IMR-90 (cell line): Measurements from ENCODE around the gene RUFY1. TPM values are rescaled to one million over a fixed set of nuclear protein-coding genes. Genes with fewer than 3 reads are reported as not detected.
A peak's percentile ranks its signal among the peaks of the same experiment; 100 is the strongest.

Source experiments
- ATAC-seq: fragments of 200-7000 bp; cut with Tn5 transposase; 2 replicates; pipeline ENCODE4 v1.9.1; 2020; ENCODE audit warnings: low read depth, mild to moderate bottlenecking, moderate library complexity
- BruUV-seq: library from RNA; stranded (reverse); fragments of 400-500 nt; replicated peaks from 2 replicates; lab custom pipeline; 2021; lab: Mats Ljungman, UMichigan
- CTCF ChIA-PET: fragments of 300-600 bp; formaldehyde crosslinking; extraction: SDS; loops from one replicate; lab custom pipeline; 2021; ENCODE audit warnings: antibody characterized with exemption; lab: Yijun Ruan, JAX
- POLR2A ChIA-PET: fragments of 300-600 bp; sonication (Branson Sonifier 250); formaldehyde crosslinking; loops from one replicate; lab custom pipeline; 2022; ENCODE audit warnings: antibody characterized with exemption; ENCODE audit not compliant: unreplicated experiment; lab: Charles Lee
- DNase-seq: peaks from one replicate; pipeline ENCODE4 v3.0.0; 2013
- H2AFZ ChIP-seq: replicated peaks from 2 replicates; pipeline ENCODE3; 2013; ENCODE audit warnings: low read length, mild to moderate bottlenecking; ENCODE audit not compliant: poor library complexity
- H2AK5ac ChIP-seq: 2 replicates; pipeline ENCODE4 v1.6.1; 2013; ENCODE audit warnings: low read depth, low read length, inconsistent platforms
- H2AK9ac ChIP-seq: replicated peaks from 2 replicates; pipeline ENCODE3; 2013; ENCODE audit warnings: mild to moderate bottlenecking, low read depth, low read length, moderate library complexity; ENCODE audit not compliant: poor library complexity
- H2BK120ac ChIP-seq: 2 replicates; pipeline ENCODE4 v1.6.1; 2013; ENCODE audit warnings: low read depth, low read length, inconsistent platforms
- H2BK15ac ChIP-seq: 3 replicates; pipeline ENCODE4 v1.6.1; 2013; ENCODE audit warnings: low read depth, low read length, inconsistent platforms
- H2BK20ac ChIP-seq: 2 replicates; pipeline ENCODE4 v1.6.1; 2013; ENCODE audit warnings: low read depth, mild to moderate bottlenecking, inconsistent platforms, low read length, moderate library complexity
- H2BK5ac ChIP-seq: 2 replicates; pipeline ENCODE4 v1.6.1; 2013; ENCODE audit warnings: mild to moderate bottlenecking, low read depth, low read length, inconsistent platforms; ENCODE audit not compliant: poor library complexity, severe bottlenecking
- H3K14ac ChIP-seq: replicated peaks from 2 replicates; pipeline ENCODE4 v1.6.1; 2013; ENCODE audit warnings: low read depth, low read length, inconsistent platforms
- H3K18ac ChIP-seq: 2 replicates; pipeline ENCODE4 v1.6.1; 2013; ENCODE audit warnings: low read depth, low read length, control low read depth
- H3K23ac ChIP-seq: 2 replicates; pipeline ENCODE4 v1.6.1; 2013; ENCODE audit warnings: low read depth, low read length, inconsistent platforms
- H3K27ac ChIP-seq: 2 replicates; pipeline ENCODE4 v1.5.1; 2013; ENCODE audit warnings: mild to moderate bottlenecking, control low read depth, low read length; ENCODE audit not compliant: insufficient read depth
- H3K27me3 ChIP-seq: 2 replicates; pipeline ENCODE4 v1.6.1; 2013; ENCODE audit warnings: low read length; ENCODE audit not compliant: control insufficient read depth, insufficient read depth
- H3K36me3 ChIP-seq: 2 replicates; pipeline ENCODE4 v1.6.1; 2013; ENCODE audit warnings: low read length, mixed read lengths; ENCODE audit not compliant: control insufficient read depth, insufficient read depth
- H3K4ac ChIP-seq: 2 replicates; pipeline ENCODE4 v1.6.1; 2013; ENCODE audit warnings: low read depth, low read length, inconsistent platforms
- H3K4me1 ChIP-seq: 2 replicates; pipeline ENCODE4 v1.6.1; 2013; ENCODE audit warnings: low read length, mixed read lengths; ENCODE audit not compliant: control insufficient read depth, insufficient read depth
- H3K4me2 ChIP-seq: 2 replicates; pipeline ENCODE4 v1.6.1; 2013; ENCODE audit warnings: low read depth, mild to moderate bottlenecking, control low read depth, low read length, moderate library complexity
- H3K4me3 ChIP-seq: 2 replicates; pipeline ENCODE4 v1.5.1; 2013; ENCODE audit warnings: low read depth, mild to moderate bottlenecking, control low read depth, low read length, moderate library complexity; ENCODE audit not compliant: insufficient read depth
- H3K56ac ChIP-seq: 2 replicates; pipeline ENCODE4 v1.6.1; 2013; ENCODE audit warnings: low read length, inconsistent platforms; ENCODE audit not compliant: insufficient read depth; ENCODE audit errors: extremely low read depth
- H3K79me1 ChIP-seq, 2 experiments: 2 replicates each; pipeline ENCODE4 v1.6.1; 2013; ENCODE audit warnings: low read length in 2 of 2, inconsistent platforms in 1 of 2, low read depth in 1 of 2
- H3K9ac ChIP-seq: 2 replicates; pipeline ENCODE4 v1.6.1; 2013; ENCODE audit warnings: low read depth, low read length, control low read depth
- H3K9me1 ChIP-seq: 2 replicates; pipeline ENCODE4 v1.6.1; 2013; ENCODE audit warnings: low read length, inconsistent platforms; ENCODE audit not compliant: insufficient read depth
- H3K9me3 ChIP-seq: 2 replicates; pipeline ENCODE4 v1.6.1; 2013; ENCODE audit warnings: low read length; ENCODE audit not compliant: control insufficient read depth, insufficient read depth
- H4K20me1 ChIP-seq: 2 replicates; pipeline ENCODE4 v1.6.1; 2013; ENCODE audit warnings: low read length, inconsistent platforms; ENCODE audit not compliant: insufficient read depth
- H4K5ac ChIP-seq: 2 replicates; pipeline ENCODE4 v1.6.1; 2013; ENCODE audit warnings: mild to moderate bottlenecking, low read depth, low read length, control low read depth
- H4K8ac ChIP-seq, 2 experiments: 2 replicates each; pipeline ENCODE4 v1.6.1; 2013; ENCODE audit warnings: low read depth in 2 of 2, low read length in 2 of 2, control low read depth in 1 of 2, inconsistent platforms in 1 of 2
- H4K91ac ChIP-seq: 2 replicates; pipeline ENCODE4 v1.6.1; 2013; ENCODE audit warnings: low read depth, low read length, inconsistent platforms; ENCODE audit not compliant: insufficient read depth
- BHLHE40 ChIP-seq: fragments of 150-350 bp; IDR thresholded peaks from 2 replicates; pipeline ENCODE4 v1.6.1; 2016; ENCODE audit warnings: mild to moderate bottlenecking, low read depth, low read length
- CHD1 ChIP-seq: IDR thresholded peaks from 2 replicates; pipeline ENCODE4 v1.6.1; 2012; ENCODE audit warnings: low read depth, low read length, improper control_type of control experiment
- FOS ChIP-seq: fragments of 150-350 bp; IDR thresholded peaks from 2 replicates; pipeline ENCODE4 v1.6.1; 2016; ENCODE audit warnings: low read depth, low read length
- MAFK ChIP-seq: IDR thresholded peaks from 2 replicates; pipeline ENCODE4 v1.6.1; 2012; ENCODE audit warnings: low read depth, low read length, improper control_type of control experiment
- MAZ ChIP-seq: IDR thresholded peaks from 2 replicates; pipeline ENCODE4 v1.6.1; 2012; ENCODE audit warnings: low read depth, mild to moderate bottlenecking, low read length, improper control_type of control experiment, moderate library complexity, borderline replicate concordance
- MXI1 ChIP-seq: IDR thresholded peaks from 2 replicates; pipeline ENCODE4 v1.6.1; 2012; ENCODE audit warnings: low read depth, mild to moderate bottlenecking, low read length, moderate library complexity, borderline replicate concordance
- POLR2A ChIP-seq: IDR thresholded peaks from 2 replicates; pipeline ENCODE4 v1.6.1; 2012; ENCODE audit warnings: mild to moderate bottlenecking, low read depth, low read length
- RAD21 ChIP-seq: IDR thresholded peaks from 2 replicates; pipeline ENCODE4 v1.6.1; 2012; ENCODE audit warnings: low read length, improper control_type of control experiment
- RCOR1 ChIP-seq: IDR thresholded peaks from 2 replicates; pipeline ENCODE4 v1.6.1; 2012; ENCODE audit warnings: mild to moderate bottlenecking, low read length, improper control_type of control experiment; ENCODE audit not compliant: insufficient replicate concordance
- RFX5 ChIP-seq: IDR thresholded peaks from 2 replicates; pipeline ENCODE4 v1.8.0; 2012; ENCODE audit warnings: low read depth, mild to moderate bottlenecking, low read length, moderate library complexity
- WGBS, 2 experiments: methylation state at CpG; one replicate each; pipeline versions ENCODE4 v1.1.5 to v1.1.7; 2013; ENCODE audit warnings: missing lambda C conversion rate in 2 of 2; ENCODE audit not compliant: insufficient read length in 1 of 2; ENCODE audit errors: extremely low coverage in 2 of 2; 5-methylcytosine and 5-hydroxymethylcytosine counted together
- dilution Hi-C: fragments of 300-500 bp; cut with HindIII; formaldehyde crosslinking; loops from one replicate; pipeline ENCODE4 v1.14.3; 2018; ENCODE audit warnings: low sequenced_read_pairs; ENCODE audit not compliant: unreplicated experiment
- in situ Hi-C: fragments of 300-500 bp; cut with MboI; formaldehyde crosslinking; loops from 3 replicates; pipeline ENCODE4 v1.14.3; 2019; ENCODE audit warnings: low sequenced_read_pairs, inconsistent platforms, mixed read lengths
- intact Hi-C: fragments of 100-400 bp; cut with micrococcal nuclease; formaldehyde crosslinking; loops from 2 replicates; pipeline ENCODE4 v1.10.0; 2022
- polyA plus RNA-seq, 3 experiments: library from polyadenylated mRNA; depleted of rRNA; stranded (reverse); fragments of >200 nt; gene quantifications; 2 replicates each; pipeline ENCODE4 v1.2.3, GENCODE V29; 2012; ENCODE audit warnings: low replicate concordance in 1 of 3
- total RNA-seq: library from RNA; depleted of rRNA; stranded (reverse); fragments of >200 nt; gene quantifications from 2 replicates; pipeline ENCODE4 v1.2.3, GENCODE V29; 2012
- TF ChIP-seq, protein P1 (sequence below): fragments of 150-350 bp; IDR thresholded peaks from 2 replicates; pipeline ENCODE4 v1.6.1; 2016; ENCODE audit warnings: low read depth, mild to moderate bottlenecking, low read length, moderate library complexity, borderline replicate concordance
- TF ChIP-seq, protein P2 (sequence below): fragments of 150-350 bp; IDR thresholded peaks from 2 replicates; pipeline ENCODE4 v1.6.1; 2017; ENCODE audit warnings: mild to moderate bottlenecking, antibody characterized with exemption, low read length, low read depth
- TF ChIP-seq, protein P3 (sequence below): conservative IDR thresholded peaks from 2 replicates; pipeline ENCODE4 v1.5.1; 2012; ENCODE audit warnings: mild to moderate bottlenecking, low read depth, low read length, improper control_type of control experiment

Gene RUFY1
- total and polyA plus RNA-seq, 2 of the 4 experiments (the other 2 are of a cell fraction): 19.5 to 21.8 TPM

DNA sequence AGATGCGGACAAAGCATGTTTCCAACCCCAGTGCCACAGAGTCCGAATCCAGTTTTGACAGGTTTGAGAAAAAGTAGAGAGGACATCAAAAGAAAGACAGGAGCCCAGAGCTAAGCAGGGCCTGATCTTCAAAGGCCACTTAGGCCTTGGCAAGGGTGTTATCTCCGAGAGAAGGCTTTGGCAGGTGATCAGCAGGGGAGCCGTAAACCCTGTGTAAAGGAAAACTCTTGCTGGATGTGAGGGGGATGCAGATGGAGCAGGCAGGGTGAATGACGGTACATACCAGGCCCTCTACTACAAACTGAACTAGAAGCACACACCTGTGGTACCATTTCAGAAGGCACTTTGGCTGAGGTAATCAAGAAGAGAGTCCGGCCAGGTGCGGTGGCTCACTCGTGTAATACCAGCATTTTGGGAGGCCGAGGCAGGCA, 74.5 kb downstream of the RUFY1 start:
- no peak overlapping the region for H2BK15ac ChIP-seq
- no peaks in the 10 kb centered on the region for H3K9me3 ChIP-seq
- no peaks in the 10 kb centered on the region for H3K27me3 ChIP-seq
- H2BK20ac ChIP-seq: no peak overlapping the region
- intact Hi-C loops (loop anchor here (5.0 kb wide), 2 partner anchors 72 to 197 kb away; partner anchors contain the start of genes CANX and SQSTM1), in situ Hi-C loops (no loop called here), dilution Hi-C loops (no loop called here)
- peak overlapping the region; percentile 34; the same call in 1 of the 2 replicates for H3K14ac ChIP-seq
- 0 out of 2 replicates have a peak overlapping the region, but pooled peaks have one; percentile 57 for H3K23ac ChIP-seq
- peaks cover 0 to 12% of the 10 kb centered on the region in 2 experiments; a peak in 2 of 4 replicates for H3K79me1 ChIP-seq
- no peak overlapping the region for H2BK5ac ChIP-seq
- H4K91ac ChIP-seq: peak overlapping the region; percentile 37; the same call in 1 of the 2 replicates
- BruUV-seq: no TSS peak
- WGBS, 2 experiments: 83% methylated on average over 3 of the region's 9 CpGs; no CpG with 5 or more reads in 1 of the 2 experiments
- peak overlapping the region; percentile 82; the same call in 1 of the 2 replicates for H3K27ac ChIP-seq
- H3K4me2 ChIP-seq: peak overlapping the region; percentile 76
- H3K36me3 ChIP-seq: peaks cover 22% of the 10 kb centered on the region
- H3K4me3 ChIP-seq: no peak overlapping the region
- H2AK5ac ChIP-seq: peak overlapping the region; percentile 62
- H3K9me1 ChIP-seq: 0 out of 2 replicates have a peak, but pooled peaks cover 6% of the 10 kb centered on the region
- POLR2A ChIA-PET: no interaction called here
- ATAC-seq (no peak), DNase-seq (no peak)
- H4K8ac ChIP-seq: peak overlapping the region; percentile 94 to 96; a peak in 2 of 4 replicates
- H3K56ac ChIP-seq: no peak overlapping the region
- H3K9ac ChIP-seq: peak overlapping the region; percentile 62; the same call in 1 of the 2 replicates
- H3K18ac ChIP-seq: no peak overlapping the region
- H2AK9ac ChIP-seq: peak overlapping the region; percentile 59
- CTCF ChIA-PET: no interaction called here
- H4K20me1 ChIP-seq: peaks cover 36% of the 10 kb centered on the region
- H4K5ac ChIP-seq: peak overlapping the region; percentile 69; the same call in 1 of the 2 replicates
- peaks cover 11% of the 10 kb centered on the region for H3K4me1 ChIP-seq
- TF ChIP-seq CHD1 (no peak), MAZ (no peak), FOS (no peak), POLR2A (no peak), RCOR1 (no peak), BHLHE40 (no peak), MAFK (no peak), RAD21 (no peak), MXI1 (no peak), RFX5 (no peak)
- TF ChIP-seq, protein P1, sequence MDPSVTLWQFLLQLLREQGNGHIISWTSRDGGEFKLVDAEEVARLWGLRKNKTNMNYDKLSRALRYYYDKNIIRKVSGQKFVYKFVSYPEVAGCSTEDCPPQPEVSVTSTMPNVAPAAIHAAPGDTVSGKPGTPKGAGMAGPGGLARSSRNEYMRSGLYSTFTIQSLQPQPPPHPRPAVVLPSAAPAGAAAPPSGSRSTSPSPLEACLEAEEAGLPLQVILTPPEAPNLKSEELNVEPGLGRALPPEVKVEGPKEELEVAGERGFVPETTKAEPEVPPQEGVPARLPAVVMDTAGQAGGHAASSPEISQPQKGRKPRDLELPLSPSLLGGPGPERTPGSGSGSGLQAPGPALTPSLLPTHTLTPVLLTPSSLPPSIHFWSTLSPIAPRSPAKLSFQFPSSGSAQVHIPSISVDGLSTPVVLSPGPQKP: no peak
- TF ChIP-seq, protein P2, sequence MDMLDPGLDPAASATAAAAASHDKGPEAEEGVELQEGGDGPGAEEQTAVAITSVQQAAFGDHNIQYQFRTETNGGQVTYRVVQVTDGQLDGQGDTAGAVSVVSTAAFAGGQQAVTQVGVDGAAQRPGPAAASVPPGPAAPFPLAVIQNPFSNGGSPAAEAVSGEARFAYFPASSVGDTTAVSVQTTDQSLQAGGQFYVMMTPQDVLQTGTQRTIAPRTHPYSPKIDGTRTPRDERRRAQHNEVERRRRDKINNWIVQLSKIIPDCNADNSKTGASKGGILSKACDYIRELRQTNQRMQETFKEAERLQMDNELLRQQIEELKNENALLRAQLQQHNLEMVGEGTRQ: no peak
- TF ChIP-seq, protein P3, sequence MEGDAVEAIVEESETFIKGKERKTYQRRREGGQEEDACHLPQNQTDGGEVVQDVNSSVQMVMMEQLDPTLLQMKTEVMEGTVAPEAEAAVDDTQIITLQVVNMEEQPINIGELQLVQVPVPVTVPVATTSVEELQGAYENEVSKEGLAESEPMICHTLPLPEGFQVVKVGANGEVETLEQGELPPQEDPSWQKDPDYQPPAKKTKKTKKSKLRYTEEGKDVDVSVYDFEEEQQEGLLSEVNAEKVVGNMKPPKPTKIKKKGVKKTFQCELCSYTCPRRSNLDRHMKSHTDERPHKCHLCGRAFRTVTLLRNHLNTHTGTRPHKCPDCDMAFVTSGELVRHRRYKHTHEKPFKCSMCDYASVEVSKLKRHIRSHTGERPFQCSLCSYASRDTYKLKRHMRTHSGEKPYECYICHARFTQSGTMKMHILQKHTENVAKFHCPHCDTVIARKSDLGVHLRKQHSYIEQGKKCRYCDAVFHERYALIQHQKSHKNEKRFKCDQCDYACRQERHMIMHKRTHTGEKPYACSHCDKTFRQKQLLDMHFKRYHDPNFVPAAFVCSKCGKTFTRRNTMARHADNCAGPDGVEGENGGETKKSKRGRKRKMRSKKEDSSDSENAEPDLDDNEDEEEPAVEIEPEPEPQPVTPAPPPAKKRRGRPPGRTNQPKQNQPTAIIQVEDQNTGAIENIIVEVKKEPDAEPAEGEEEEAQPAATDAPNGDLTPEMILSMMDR: no peak
- H3K4ac ChIP-seq: peak overlapping the region; percentile 53; the same call in 1 of the 2 replicates
- peak overlapping the region; percentile 96 for H2AFZ ChIP-seq
- no peak overlapping the region for H2BK120ac ChIP-seq
